Measurements from ENCODE around the gene TTC33. TPM values are rescaled to one million over a fixed set of nuclear protein-coding genes. Genes with fewer than 3 reads are reported as not detected.
"Not testable (repeated sequence)": the region's sequence is repeated elsewhere in the genome, so short reads cannot be mapped to it uniquely, and the experiment has no call there.

Gene TTC33
- total RNA-seq, 4 donors from 2014 or later = 5.0 to 12.6 (median 7.0) TPM

GRCh38 chr5:40791715-40792139 is 36.0 kb upstream of the TTC33 start:
- no peak for DNase-seq
- no peaks in the 10 kb centered on the region for H3K27me3 ChIP-seq
- H3K36me3 ChIP-seq = peaks cover 0 to 17% (median 0%) of the 10 kb centered on the region in 3 donors
- no peaks in the 10 kb centered on the region for H3K9me3 ChIP-seq
- TF ChIP-seq, protein P1, sequence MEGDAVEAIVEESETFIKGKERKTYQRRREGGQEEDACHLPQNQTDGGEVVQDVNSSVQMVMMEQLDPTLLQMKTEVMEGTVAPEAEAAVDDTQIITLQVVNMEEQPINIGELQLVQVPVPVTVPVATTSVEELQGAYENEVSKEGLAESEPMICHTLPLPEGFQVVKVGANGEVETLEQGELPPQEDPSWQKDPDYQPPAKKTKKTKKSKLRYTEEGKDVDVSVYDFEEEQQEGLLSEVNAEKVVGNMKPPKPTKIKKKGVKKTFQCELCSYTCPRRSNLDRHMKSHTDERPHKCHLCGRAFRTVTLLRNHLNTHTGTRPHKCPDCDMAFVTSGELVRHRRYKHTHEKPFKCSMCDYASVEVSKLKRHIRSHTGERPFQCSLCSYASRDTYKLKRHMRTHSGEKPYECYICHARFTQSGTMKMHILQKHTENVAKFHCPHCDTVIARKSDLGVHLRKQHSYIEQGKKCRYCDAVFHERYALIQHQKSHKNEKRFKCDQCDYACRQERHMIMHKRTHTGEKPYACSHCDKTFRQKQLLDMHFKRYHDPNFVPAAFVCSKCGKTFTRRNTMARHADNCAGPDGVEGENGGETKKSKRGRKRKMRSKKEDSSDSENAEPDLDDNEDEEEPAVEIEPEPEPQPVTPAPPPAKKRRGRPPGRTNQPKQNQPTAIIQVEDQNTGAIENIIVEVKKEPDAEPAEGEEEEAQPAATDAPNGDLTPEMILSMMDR (IDR thresholded peaks at IDR 0.05) = no peak
- TF ChIP-seq POLR2A (IDR thresholded peaks at IDR 0.05) = no peak
- no peak overlapping the region for H3K4me3 ChIP-seq
- no peak overlapping the region for H3K27ac ChIP-seq
- 51 to 52% methylated on average over 3 of the region's 3 CpGs for WGBS, 2 donors
- H3K4me1 ChIP-seq = peaks cover 0 to 54% (median 26%) of the 10 kb centered on the region in 3 donors
- intact Hi-C loops (cut with DNase I) = no loop called here

DNA sequence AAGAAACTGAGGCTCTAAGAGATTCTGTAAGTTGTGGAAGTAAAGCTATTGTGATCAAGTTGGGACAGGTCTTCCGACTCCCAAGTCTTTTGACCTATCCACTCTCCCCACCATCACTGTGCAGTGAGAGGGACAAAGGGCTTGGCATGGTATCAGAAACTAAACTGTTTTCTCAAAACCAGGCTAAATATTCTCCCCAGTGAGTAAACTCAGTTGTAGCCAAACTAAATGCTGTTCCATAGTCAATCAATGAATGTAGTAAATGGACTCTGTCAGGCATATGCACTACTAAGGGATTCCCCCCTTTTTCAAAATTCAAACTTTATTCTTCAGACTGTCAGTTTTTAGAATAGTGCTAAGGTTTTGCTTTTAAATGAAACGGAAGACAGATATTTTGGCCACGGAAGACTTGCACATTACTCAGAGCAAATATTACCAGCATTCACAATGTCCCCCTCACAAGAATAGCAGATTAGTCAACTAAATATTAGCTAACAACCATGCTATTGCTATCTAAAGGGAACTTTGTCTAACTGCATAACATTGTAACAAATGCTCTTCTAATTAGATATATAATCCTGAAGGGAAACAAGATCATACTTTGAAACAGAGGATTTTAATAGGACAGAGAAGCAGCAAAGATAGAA is 35.3 kb upstream of the TTC33 start:
- H3K27ac ChIP-seq = no peak overlapping the region
- no peak for TF ChIP-seq POLR2A (IDR thresholded peaks at IDR 0.05)
- TF ChIP-seq, protein P1 (IDR thresholded peaks at IDR 0.05) = no peak
- intact Hi-C loops (cut with DNase I) = no loop called here
- H3K4me3 ChIP-seq = peak overlapping the region in 1 of 4 donors; percentile 13
- H3K27me3 ChIP-seq = no peaks in the 10 kb centered on the region
- 44 to 49% methylated on average over 3 of the region's 3 CpGs for WGBS, 2 donors
- no peaks in the 10 kb centered on the region for H3K9me3 ChIP-seq
- H3K4me1 ChIP-seq = peaks cover 0 to 47% (median 20%) of the 10 kb centered on the region in 3 donors
- DNase-seq = no peak
- peaks cover 0 to 17% (median 0%) of the 10 kb centered on the region in 3 donors for H3K36me3 ChIP-seq

- H3K27ac ChIP-seq; DNase-seq; intact Hi-C loops (cut with DNase I); H3K27me3 ChIP-seq; H3K9me3 ChIP-seq; H3K4me3 ChIP-seq: not testable (repeated sequence)
- 83 to 97% methylated on average over 5 of the region's 5 CpGs for WGBS, 2 donors
- H3K4me1 ChIP-seq = peaks cover 0 to 38% (median 11%) of the 10 kb centered on the region in 3 donors
- H3K36me3 ChIP-seq = peaks cover 0 to 17% (median 0%) of the 10 kb centered on the region in 3 donors
These were observed 33.2 kb upstream of the TTC33 start for GRCh38 chr5:40788941-40789340.

DNA sequence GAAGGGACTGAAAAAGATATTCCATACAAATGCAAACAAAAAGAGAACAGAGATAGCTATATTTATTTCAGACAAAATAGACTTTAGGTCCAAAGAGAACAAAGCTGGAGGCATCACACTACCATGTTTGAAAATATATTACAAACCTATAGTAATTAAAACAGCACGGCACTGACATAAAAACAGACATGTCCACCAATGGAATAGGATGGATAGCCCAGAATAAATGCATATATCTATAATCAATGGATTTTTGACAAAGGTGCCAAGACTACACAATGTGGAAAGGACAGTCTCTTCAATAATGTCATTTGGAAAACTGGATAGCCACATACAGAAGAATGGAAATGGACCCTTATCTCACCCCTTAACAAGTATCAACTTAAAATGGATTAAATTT is 32.2 kb upstream of the TTC33 start:
- H3K4me1 ChIP-seq = peaks cover 0 to 33% (median 11%) of the 10 kb centered on the region in 3 donors
- DNase-seq = no peak
- H3K4me3 ChIP-seq = no peak overlapping the region
- no peak for TF ChIP-seq POLR2A (IDR thresholded peaks at IDR 0.05)
- peaks cover 0 to 17% (median 0%) of the 10 kb centered on the region in 3 donors for H3K36me3 ChIP-seq
- intact Hi-C loops (cut with DNase I) = no loop called here
- WGBS, 2 donors = 95 to 100% methylated on average over 1 of the region's 1 CpG
- H3K9me3 ChIP-seq = no peaks in the 10 kb centered on the region
- H3K27me3 ChIP-seq = no peaks in the 10 kb centered on the region
- no peak overlapping the region for H3K27ac ChIP-seq

DNA sequence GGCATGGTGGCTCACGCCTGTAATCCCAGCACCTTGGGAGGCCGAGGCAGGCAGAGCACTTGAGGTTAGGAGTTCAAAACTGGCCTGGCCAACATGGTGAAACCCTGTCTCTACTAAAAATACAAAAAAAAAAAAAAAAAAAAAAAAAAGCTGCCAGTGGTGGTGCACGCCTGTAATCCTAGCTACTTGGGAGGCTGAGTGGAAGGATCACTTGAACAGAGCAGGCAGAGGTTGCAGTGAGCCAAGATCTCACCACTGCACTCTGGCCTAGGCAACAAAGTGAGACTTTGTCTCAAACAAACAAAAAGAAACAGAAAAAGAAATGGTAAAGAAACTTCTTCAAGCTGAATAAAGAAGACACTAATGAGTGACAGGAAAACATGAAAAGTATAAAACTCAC is 30.9 kb upstream of the TTC33 start:
- WGBS, 2 donors = 97 to 100% methylated on average over 3 of the region's 3 CpGs
- H3K27me3 ChIP-seq; H3K27ac ChIP-seq; H3K4me3 ChIP-seq; intact Hi-C loops (cut with DNase I); DNase-seq; H3K9me3 ChIP-seq: not testable (repeated sequence)
- H3K36me3 ChIP-seq = peaks cover 0 to 17% (median 0%) of the 10 kb centered on the region in 3 donors
- peaks cover 0 to 28% (median 9%) of the 10 kb centered on the region in 3 donors for H3K4me1 ChIP-seq

- no peak overlapping the region for H3K27ac ChIP-seq
- H3K27me3 ChIP-seq = no peaks in the 10 kb centered on the region
- H3K4me3 ChIP-seq = no peak overlapping the region
- TF ChIP-seq, protein P1 (IDR thresholded peaks at IDR 0.05) = no peak
- TF ChIP-seq POLR2A (IDR thresholded peaks at IDR 0.05) = no peak
- H3K9me3 ChIP-seq = no peaks in the 10 kb centered on the region
- intact Hi-C loops (cut with DNase I) = no loop called here
- DNase-seq = no peak
- H3K4me1 ChIP-seq = peaks cover 0 to 33% (median 3%) of the 10 kb centered on the region in 3 donors
- H3K36me3 ChIP-seq = peaks cover 0 to 17% (median 0%) of the 10 kb centered on the region in 3 donors
- WGBS, 2 donors = 81 to 85% methylated on average over 1 of the region's 1 CpG
These were observed 29.2 kb upstream of the TTC33 start for GRCh38 chr5:40784916-40785315.
